ENCODE data around the gene HGFAC. TPM values are rescaled to one million over a fixed set of nuclear protein-coding genes. Genes with fewer than 3 reads are reported as not detected.

HGFAC gene
- total RNA-seq, 1 experiment from 2014 or later = 0.20 TPM

DNA sequence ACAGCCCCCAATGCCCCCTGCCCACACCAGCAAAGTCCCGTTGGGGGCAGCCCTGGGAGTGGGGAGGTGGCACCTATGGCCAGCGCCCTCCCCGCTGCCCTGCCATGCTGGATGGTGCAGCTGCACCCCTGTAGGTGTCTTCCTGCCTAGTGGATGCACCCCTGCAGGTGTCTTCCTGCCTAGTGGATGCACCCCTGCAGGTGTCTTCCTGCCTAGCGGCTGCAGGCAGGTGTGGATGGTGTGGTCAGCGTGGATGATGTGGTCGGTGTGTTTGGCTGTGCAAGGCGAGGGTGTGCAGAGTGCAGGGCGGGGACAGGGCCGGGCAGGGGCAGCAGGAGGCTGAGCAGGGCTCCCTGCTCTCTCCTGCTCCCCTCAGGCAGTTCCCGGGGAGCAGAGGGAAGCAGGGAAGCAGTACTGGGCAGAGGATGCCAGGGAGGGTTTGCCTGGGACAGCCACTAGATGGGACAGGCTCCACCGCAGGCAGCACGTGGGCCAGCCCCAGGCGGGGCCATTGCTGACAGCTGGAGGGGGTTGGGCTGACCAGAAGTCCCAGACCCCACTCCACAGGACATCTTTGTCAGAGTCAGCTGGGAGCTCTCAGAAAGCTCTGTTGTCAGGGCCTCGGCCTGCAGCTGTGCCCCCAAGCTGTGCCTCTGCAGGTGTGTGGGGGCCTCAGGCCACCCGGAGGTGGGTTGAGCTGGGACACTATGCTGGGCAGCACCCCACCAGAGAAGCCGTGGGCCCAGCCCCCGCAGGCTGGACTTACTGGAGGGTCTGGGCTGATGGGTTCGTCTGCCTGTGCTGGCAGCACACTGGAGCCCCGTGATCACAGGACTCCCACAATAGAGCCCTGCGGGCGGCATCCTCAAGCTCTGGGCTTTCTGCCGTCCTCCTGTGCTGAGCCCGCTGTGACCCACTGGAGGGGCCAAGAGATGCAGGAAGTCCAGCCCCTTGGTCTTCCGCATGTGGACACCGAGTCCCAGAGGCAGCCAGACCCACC lies 45.1 kb downstream of the HGFAC start:
- ATAC-seq = peak; percentile 21
- POLR2A ChIA-PET = no interaction called here

DNA sequence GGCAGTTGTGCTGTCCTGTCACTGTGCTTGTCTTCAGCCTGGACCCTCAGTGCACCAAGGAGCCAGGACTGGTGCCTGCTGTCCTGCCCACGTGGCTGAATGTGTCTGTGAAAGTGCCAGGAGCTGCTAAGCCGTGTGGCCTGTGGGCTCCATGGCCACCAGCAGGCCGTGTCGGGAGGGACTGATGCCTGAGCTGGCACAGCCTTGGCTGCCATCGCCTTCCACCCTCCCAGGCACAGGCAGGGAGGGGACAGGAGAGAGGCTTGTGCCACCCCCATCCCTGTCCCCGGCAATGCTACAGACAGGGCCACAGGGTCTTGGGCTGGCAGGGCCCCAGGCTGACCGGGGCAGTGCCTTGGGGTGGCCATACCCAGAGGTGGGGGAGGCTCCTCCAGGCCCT lies 46.1 kb downstream of the HGFAC start:
- peaks cover 7% of the 10 kb centered on the region for H3K4me1 Mint-ChIP-seq
- no peaks in the 10 kb centered on the region for H3K9me3 Mint-ChIP-seq
- DNase-seq (ENCODE audit: low spot score) = no peak
- POLR2A ChIA-PET = no interaction called here
- ATAC-seq = no peak
- TF ChIP-seq, protein P1, sequence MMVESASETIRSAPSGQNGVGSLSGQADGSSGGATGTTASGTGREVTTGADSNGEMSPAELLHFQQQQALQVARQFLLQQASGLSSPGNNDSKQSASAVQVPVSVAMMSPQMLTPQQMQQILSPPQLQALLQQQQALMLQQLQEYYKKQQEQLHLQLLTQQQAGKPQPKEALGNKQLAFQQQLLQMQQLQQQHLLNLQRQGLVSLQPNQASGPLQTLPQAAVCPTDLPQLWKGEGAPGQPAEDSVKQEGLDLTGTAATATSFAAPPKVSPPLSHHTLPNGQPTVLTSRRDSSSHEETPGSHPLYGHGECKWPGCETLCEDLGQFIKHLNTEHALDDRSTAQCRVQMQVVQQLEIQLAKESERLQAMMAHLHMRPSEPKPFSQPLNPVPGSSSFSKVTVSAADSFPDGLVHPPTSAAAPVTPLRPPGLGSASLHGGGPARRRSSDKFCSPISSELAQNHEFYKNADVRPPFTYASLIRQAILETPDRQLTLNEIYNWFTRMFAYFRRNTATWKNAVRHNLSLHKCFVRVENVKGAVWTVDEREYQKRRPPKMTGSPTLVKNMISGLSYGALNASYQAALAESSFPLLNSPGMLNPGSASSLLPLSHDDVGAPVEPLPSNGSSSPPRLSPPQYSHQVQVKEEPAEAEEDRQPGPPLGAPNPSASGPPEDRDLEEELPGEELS (CRISPR knock-in tag; IDR thresholded peaks at IDR 0.05) = no peak
- TF ChIP-seq CBFB (CRISPR knock-in tag; IDR thresholded peaks at IDR 0.05; ENCODE audit: low read depth) (no peak), SOX15 (CRISPR knock-in tag; IDR thresholded peaks at IDR 0.05) (no peak)
- TF ChIP-seq, protein P2, sequence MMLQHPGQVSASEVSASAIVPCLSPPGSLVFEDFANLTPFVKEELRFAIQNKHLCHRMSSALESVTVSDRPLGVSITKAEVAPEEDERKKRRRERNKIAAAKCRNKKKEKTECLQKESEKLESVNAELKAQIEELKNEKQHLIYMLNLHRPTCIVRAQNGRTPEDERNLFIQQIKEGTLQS (CRISPR knock-in tag; conservative IDR thresholded peaks at IDR 0.05) = no peak
- no peak overlapping the region for H3K4me3 Mint-ChIP-seq
- no peaks in the 10 kb centered on the region for H3K36me3 Mint-ChIP-seq
- peaks cover 88% of the 10 kb centered on the region for H3K27me3 Mint-ChIP-seq (ENCODE audit: low read depth)
- CTCF ChIA-PET = interaction anchor here (1.2 kb wide), 2 partner anchors 8 to 27 kb away, joined by 3 read pairs; no protein-coding TSS in a partner anchor
- no peak overlapping the region for H3K27ac Mint-ChIP-seq

More for the DNA sequence above, 45.1 kb downstream of the HGFAC start:
- no peaks in the 10 kb centered on the region for H3K9me3 Mint-ChIP-seq
- peaks cover 9% of the 10 kb centered on the region for H3K4me1 Mint-ChIP-seq
- H3K36me3 Mint-ChIP-seq = no peaks in the 10 kb centered on the region
- no peak overlapping the region for H3K27ac Mint-ChIP-seq
- CTCF ChIA-PET = interaction anchor here (1.2 kb wide), 2 partner anchors 9 to 28 kb away, joined by 3 read pairs; no protein-coding TSS in a partner anchor
- no peak for DNase-seq (ENCODE audit: low spot score)
- H3K4me3 Mint-ChIP-seq = no peak overlapping the region
- peak; percentile 8; the same call in 1 of the 2 replicates for TF ChIP-seq ZNF121 (CRISPR knock-in tag; IDR thresholded peaks at IDR 0.05)
- TF ChIP-seq MYBL2 (CRISPR knock-in tag; IDR thresholded peaks at IDR 0.05) = no peak
- peak; percentile 98 for TF ChIP-seq ZNF423 (CRISPR knock-in tag; IDR thresholded peaks at IDR 0.05)
- H3K27me3 Mint-ChIP-seq (ENCODE audit: low read depth) = peaks cover 88% of the 10 kb centered on the region

DNA sequence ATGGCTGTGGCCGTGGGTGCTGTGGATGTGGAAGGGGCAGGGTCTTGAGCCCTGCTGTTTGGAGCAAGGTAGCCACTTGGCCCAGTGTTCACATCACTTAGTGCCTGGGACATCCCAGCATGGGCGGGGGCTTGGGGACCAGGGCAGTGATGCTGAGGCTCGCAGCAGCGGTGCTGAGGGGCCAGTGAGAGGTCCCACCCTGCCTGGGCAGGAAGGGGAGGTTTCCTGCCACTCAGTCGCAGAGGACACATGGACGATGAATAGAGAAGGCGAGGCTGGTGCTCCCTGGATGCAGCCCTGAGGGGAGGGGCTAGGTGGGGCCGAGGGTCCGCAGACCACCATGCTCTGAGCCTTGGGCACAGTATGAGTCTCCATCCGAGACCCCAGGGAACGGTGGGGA lies 47.1 kb downstream of the HGFAC start:
- ATAC-seq (no peak), DNase-seq (ENCODE audit: low spot score) (no peak)
- peaks cover 88% of the 10 kb centered on the region for H3K27me3 Mint-ChIP-seq (ENCODE audit: low read depth)

DNA sequence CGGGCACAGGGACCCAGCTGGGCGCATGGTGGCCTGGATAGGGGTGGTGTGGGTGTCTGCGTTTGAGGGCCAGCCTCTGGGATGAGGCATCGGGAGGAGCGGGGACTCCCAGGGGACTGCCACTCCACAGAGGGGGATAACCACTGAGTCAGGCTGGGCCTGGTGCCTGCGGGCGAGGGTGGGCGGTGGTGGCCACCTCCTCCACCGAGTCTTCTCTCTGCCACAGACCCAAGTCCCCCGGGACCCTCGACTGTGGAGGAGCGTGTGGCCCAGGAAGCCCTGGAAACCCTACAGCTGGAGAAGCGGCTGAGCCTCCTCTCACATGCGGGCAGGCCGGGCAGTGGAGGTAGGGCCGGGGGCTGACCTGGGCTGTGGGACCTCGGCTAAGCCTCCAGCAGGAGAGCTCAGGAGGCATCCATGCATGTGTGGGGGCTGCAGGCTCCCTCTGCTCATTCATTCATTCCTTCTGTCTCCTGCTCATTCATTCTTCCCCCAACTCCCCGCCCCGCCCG lies 47.7 kb downstream of the HGFAC start:
- Mint-ChIP-seq H3K4me3 (no peak overlapping the region), H3K27me3 (ENCODE audit: low read depth) (peaks cover 90% of the 10 kb centered on the region), H3K27ac (no peak overlapping the region), H3K4me1 (peaks cover 7% of the 10 kb centered on the region), H3K9me3 (no peaks in the 10 kb centered on the region), H3K36me3 (no peaks in the 10 kb centered on the region)
- POLR2A ChIA-PET = no interaction called here
- CTCF ChIA-PET = interaction anchor here (0.6 to 1.1 kb wide), 4 partner anchors 8 to 391 kb away, joined by 3 to 16 read pairs (median 4); no protein-coding TSS in a partner anchor
- peak; percentile 44 for DNase-seq (ENCODE audit: low spot score)
- ATAC-seq = peak; percentile 29
- TF ChIP-seq FOXK1 (CRISPR knock-in tag; IDR thresholded peaks at IDR 0.05) = no peak
- TF ChIP-seq, protein P3, sequence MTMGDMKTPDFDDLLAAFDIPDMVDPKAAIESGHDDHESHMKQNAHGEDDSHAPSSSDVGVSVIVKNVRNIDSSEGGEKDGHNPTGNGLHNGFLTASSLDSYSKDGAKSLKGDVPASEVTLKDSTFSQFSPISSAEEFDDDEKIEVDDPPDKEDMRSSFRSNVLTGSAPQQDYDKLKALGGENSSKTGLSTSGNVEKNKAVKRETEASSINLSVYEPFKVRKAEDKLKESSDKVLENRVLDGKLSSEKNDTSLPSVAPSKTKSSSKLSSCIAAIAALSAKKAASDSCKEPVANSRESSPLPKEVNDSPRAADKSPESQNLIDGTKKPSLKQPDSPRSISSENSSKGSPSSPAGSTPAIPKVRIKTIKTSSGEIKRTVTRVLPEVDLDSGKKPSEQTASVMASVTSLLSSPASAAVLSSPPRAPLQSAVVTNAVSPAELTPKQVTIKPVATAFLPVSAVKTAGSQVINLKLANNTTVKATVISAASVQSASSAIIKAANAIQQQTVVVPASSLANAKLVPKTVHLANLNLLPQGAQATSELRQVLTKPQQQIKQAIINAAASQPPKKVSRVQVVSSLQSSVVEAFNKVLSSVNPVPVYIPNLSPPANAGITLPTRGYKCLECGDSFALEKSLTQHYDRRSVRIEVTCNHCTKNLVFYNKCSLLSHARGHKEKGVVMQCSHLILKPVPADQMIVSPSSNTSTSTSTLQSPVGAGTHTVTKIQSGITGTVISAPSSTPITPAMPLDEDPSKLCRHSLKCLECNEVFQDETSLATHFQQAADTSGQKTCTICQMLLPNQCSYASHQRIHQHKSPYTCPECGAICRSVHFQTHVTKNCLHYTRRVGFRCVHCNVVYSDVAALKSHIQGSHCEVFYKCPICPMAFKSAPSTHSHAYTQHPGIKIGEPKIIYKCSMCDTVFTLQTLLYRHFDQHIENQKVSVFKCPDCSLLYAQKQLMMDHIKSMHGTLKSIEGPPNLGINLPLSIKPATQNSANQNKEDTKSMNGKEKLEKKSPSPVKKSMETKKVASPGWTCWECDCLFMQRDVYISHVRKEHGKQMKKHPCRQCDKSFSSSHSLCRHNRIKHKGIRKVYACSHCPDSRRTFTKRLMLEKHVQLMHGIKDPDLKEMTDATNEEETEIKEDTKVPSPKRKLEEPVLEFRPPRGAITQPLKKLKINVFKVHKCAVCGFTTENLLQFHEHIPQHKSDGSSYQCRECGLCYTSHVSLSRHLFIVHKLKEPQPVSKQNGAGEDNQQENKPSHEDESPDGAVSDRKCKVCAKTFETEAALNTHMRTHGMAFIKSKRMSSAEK (CRISPR knock-in tag; IDR thresholded peaks at IDR 0.05; ENCODE audit: borderline replicate concordance) = no peak
- TF ChIP-seq, protein P4, sequence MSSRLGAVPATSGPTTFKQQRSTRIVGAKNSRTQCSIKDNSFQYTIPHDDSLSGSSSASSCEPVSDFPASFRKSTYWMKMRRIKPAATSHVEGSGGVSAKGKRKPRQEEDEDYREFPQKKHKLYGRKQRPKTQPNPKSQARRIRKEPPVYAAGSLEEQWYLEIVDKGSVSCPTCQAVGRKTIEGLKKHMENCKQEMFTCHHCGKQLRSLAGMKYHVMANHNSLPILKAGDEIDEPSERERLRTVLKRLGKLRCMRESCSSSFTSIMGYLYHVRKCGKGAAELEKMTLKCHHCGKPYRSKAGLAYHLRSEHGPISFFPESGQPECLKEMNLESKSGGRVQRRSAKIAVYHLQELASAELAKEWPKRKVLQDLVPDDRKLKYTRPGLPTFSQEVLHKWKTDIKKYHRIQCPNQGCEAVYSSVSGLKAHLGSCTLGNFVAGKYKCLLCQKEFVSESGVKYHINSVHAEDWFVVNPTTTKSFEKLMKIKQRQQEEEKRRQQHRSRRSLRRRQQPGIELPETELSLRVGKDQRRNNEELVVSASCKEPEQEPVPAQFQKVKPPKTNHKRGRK (CRISPR knock-in tag; IDR thresholded peaks at IDR 0.05; ENCODE audit: borderline replicate concordance) = peak; percentile 23; the same call in 1 of the 2 replicates
- no peak for TF ChIP-seq CBFB (CRISPR knock-in tag; IDR thresholded peaks at IDR 0.05; ENCODE audit: low read depth)
- no peak for TF ChIP-seq HMGA2 (CRISPR knock-in tag; IDR thresholded peaks at IDR 0.05)
- TF ChIP-seq, protein P5, sequence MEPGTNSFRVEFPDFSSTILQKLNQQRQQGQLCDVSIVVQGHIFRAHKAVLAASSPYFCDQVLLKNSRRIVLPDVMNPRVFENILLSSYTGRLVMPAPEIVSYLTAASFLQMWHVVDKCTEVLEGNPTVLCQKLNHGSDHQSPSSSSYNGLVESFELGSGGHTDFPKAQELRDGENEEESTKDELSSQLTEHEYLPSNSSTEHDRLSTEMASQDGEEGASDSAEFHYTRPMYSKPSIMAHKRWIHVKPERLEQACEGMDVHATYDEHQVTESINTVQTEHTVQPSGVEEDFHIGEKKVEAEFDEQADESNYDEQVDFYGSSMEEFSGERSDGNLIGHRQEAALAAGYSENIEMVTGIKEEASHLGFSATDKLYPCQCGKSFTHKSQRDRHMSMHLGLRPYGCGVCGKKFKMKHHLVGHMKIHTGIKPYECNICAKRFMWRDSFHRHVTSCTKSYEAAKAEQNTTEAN (CRISPR knock-in tag; IDR thresholded peaks at IDR 0.05) = no peak

More for the DNA sequence above, 47.1 kb downstream of the HGFAC start:
- Mint-ChIP-seq H3K4me3 (no peak overlapping the region), H3K4me1 (peaks cover 7% of the 10 kb centered on the region), H3K27ac (no peak overlapping the region), H3K9me3 (no peaks in the 10 kb centered on the region), H3K36me3 (no peaks in the 10 kb centered on the region)
- TF ChIP-seq OVOL2 (CRISPR knock-in tag; IDR thresholded peaks at IDR 0.05; ENCODE audit: borderline replicate concordance) = no peak
- no peak for TF ChIP-seq ZNF219 (CRISPR knock-in tag; IDR thresholded peaks at IDR 0.05; ENCODE audit: borderline replicate concordance)
- TF ChIP-seq, protein P4 (CRISPR knock-in tag; IDR thresholded peaks at IDR 0.05; ENCODE audit: borderline replicate concordance) = no peak
- CTCF ChIA-PET = interaction anchor here (1.1 kb wide), 1 partner anchor 8 kb away, joined by 16 read pairs; no protein-coding TSS in a partner anchor
- POLR2A ChIA-PET = no interaction called here

All from WTC11 (cell line).